NOMO-1 treated with dmso at 0.1 percent for 144 hours (cell line): ENCODE results near the gene FAM120B.
"Not testable (repeated sequence)": the region's sequence is repeated elsewhere in the genome, so short reads cannot be mapped to it uniquely, and the experiment has no call there.

Experiments
- DNase-seq: peaks from one replicate; lab custom pipeline; 2025; ENCODE audit not compliant: unreplicated experiment; lab: John Stamatoyannopoulos, UW

The FAM120B gene

GRCh38 chr6:170378502-170378901, 71.9 kb downstream of the FAM120B start:
- DNase-seq, result no peak

- no peak for DNase-seq
Observed at GRCh38 chr6:170381562-170381961, 75.0 kb downstream of the FAM120B start.

GRCh38 chr6:170383466-170384035, 77.0 kb downstream of the FAM120B start:
- DNase-seq, result no peak

GRCh38 chr6:170385506-170385905, 78.9 kb downstream of the FAM120B start:
- DNase-seq, result no peak

- no peak for DNase-seq
Observed at GRCh38 chr6:170388113-170388512, 81.6 kb downstream of the FAM120B start.

- DNase-seq, result no peak
Observed at GRCh38 chr6:170393033-170393432, 86.5 kb downstream of the FAM120B start.

GRCh38 chr6:170393807-170394399, 87.3 kb downstream of the FAM120B start:
- DNase-seq, result no peak

GRCh38 chr6:170394980-170395379, 88.4 kb downstream of the FAM120B start:
- DNase-seq, result no peak

- DNase-seq, result not testable (repeated sequence)
Observed at GRCh38 chr6:170398743-170399369, 92.3 kb downstream of the FAM120B start.

GRCh38 chr6:170399955-170400558, 93.5 kb downstream of the FAM120B start:
- DNase-seq, result not testable (repeated sequence)

- no peak for DNase-seq
Observed at GRCh38 chr6:170402318-170403040, 95.9 kb downstream of the FAM120B start.

- DNase-seq, result no peak
Observed at GRCh38 chr6:170403451-170403850, 96.9 kb downstream of the FAM120B start.

- no peak for DNase-seq
Observed at GRCh38 chr6:170404036-170404435, 97.5 kb downstream of the FAM120B start.

- no peak for DNase-seq
Observed at GRCh38 chr6:170404697-170405096, 98.1 kb downstream of the FAM120B start.

GRCh38 chr6:170405311-170405975, 98.9 kb downstream of the FAM120B start:
- no peak for DNase-seq

- DNase-seq, result no peak
Observed at GRCh38 chr6:170407200-170407599, 100.6 kb downstream of the FAM120B start.

- no peak for DNase-seq
Observed at GRCh38 chr6:170407932-170408331, 101.4 kb downstream of the FAM120B start.

- DNase-seq, result not testable (repeated sequence)
Observed at GRCh38 chr6:170409746-170410145, 103.2 kb downstream of the FAM120B start.

GRCh38 chr6:170410241-170410640, 103.7 kb downstream of the FAM120B start:
- DNase-seq, result no peak

- no peak for DNase-seq
Observed at GRCh38 chr6:170415318-170415717, 108.8 kb downstream of the FAM120B start.

GRCh38 chr6:170416303-170416702, 109.7 kb downstream of the FAM120B start:
- no peak for DNase-seq
